GM19328 (cell line): ENCODE results near the gene ZSCAN1.
"Not testable (repeated sequence)": the region's sequence is repeated elsewhere in the genome, so short reads cannot be mapped to it uniquely, and the experiment has no call there.

Experiments used
- ATAC-seq: cut with Tn5 transposase; IDR thresholded peaks from one replicate; pipeline ENCODE4 v1.9.1; 2021; ENCODE audit warnings: mild to moderate bottlenecking, moderate library complexity; ENCODE audit not compliant: unreplicated experiment

The ZSCAN1 gene, protein sequence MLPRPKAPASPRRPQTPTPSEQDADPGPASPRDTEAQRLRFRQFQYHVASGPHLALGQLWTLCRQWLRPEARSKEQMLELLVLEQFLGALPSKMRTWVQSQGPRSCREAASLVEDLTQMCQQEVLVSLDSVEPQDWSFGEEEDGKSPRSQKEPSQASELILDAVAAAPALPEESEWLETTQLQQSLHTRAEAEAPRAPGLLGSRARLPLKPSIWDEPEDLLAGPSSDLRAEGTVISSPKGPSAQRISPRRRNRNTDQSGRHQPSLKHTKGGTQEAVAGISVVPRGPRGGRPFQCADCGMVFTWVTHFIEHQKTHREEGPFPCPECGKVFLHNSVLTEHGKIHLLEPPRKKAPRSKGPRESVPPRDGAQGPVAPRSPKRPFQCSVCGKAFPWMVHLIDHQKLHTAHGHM

DNA sequence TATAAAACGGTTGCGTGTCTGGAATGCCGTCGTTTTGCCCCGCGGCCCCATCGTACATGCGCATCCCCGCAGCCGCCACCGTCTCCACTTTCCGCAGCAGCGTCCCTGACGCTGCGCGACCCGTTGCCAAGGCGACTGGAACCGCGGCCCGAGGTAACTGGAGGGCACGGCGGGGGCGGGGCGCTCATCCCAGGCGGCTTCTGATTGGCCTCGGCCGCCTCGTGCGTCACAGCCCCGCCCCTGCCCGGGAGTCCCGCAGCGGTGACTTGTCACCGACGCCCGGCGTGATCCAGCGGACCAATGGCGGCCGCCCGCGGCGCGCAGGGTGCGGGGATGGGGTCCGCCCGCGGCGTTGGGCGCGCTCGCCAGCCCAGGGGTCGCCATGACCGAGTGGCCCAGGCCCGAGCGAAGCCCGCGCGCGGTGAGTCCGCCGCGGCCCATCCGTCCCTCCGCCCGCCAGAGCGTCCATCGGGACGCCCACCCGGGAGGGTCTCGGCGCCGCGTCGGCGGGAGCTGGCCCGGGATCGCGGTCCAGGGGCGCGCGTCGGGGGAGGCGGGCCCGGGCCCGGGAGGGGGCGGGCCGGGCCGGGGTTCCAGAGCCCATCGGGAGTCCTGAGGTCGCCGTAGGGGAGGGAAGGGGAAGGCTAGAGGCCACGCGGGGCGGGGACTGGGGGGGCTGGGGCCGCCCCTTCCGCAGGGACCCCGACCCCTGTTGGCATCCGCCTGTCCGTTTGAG lies at the start of gene ZSCAN1:
Gene ZSCAN1 (plus strand): TSS at position 285 of the 736 bp plus-strand sequence. CDS start 3,812 bp downstream, outside the sequence.
- ATAC-seq, result no peak

DNA sequence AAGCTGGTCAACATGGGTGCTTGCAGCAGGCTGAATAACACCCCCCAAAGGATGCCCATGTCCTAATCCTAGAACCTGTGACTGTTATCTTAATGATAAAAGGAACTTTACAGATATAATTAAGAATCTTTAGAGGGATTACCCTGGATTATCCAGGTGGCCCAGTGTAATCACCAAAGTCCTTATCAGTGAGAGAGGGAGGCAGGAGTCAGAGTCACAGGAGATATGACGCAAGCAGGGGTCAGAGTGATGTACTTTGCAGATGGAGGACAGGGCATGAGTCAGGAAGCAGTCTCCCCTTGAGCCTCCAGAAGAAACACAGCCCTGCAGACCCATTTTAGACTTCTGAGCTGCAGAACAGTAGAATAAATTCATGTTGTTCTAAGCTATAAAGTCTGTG lies 41.0 kb upstream of the ZSCAN1 start:
- ATAC-seq, result no peak

GRCh38 chr19:58000677-58001076 lies 33.1 kb upstream of the ZSCAN1 start:
- ATAC-seq, result no peak

DNA sequence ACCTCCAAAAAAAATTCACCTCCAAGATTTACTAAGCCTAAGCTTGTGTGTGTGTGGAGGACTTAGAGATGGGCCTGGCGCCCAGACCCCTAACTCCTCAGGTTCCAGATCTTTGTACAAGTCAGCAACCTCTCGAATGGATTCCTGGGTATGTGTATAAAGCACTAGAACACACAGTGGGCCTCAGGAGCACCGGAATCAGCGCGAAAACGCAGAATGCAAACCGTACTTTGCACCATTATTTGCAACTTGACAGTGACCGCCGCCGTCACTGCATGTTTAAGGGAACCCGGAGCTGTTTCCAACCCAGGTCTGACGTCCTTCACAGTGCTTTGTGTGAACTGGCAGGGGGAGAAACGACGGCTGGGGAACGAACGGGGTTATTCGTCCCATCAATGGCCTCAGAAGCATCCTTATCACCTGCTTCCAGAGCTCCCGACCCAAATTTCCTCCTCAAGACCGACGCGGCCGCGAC lies 31.9 kb upstream of the ZSCAN1 start:
- ATAC-seq, result no peak

DNA sequence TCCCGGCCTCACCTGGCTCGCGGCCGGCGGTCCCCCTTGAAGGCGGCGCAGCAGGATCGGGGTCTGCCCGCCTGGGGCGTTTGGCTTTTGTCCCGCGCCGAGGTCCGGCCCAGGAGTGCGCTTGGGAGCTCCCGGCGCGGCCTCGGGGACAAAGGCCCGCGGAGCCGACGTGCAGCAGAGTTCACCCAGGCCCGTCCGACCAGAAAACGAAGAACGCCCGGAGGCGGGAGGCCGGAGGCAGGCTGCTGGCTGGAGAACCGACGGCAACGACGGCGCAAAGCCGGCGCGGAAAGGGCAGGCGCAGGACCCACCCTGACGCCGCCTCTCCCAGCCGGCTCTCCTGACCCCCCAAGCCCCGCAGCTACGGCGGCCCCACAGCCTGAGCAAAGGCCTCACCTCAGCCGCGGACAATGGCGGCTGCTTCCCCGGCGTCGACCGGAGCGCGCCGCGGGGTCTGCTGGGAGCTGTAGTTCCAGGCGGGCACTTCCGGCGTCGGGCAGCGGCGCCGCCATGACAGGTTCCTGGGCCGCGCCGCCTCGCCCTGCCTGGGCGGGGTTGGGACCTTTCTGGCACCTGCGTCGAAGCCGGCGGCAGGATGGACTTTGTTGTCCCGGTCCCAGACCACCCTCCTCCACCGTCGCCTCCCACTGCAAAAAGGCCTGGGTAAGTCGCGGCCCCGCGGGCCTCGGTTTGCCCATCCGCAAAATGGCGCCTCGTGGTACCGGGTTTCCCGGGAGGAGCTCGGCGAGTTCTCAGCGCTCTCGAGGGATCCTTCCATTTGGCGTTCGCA lies 31.2 kb upstream of the ZSCAN1 start, which contains the start of gene ZNF606:
Gene ZNF606 (minus strand): TSS at position 437 of the 790 bp plus-strand sequence. CDS start 1,501 bp downstream, outside the sequence.
- peak; percentile 91 for ATAC-seq

DNA sequence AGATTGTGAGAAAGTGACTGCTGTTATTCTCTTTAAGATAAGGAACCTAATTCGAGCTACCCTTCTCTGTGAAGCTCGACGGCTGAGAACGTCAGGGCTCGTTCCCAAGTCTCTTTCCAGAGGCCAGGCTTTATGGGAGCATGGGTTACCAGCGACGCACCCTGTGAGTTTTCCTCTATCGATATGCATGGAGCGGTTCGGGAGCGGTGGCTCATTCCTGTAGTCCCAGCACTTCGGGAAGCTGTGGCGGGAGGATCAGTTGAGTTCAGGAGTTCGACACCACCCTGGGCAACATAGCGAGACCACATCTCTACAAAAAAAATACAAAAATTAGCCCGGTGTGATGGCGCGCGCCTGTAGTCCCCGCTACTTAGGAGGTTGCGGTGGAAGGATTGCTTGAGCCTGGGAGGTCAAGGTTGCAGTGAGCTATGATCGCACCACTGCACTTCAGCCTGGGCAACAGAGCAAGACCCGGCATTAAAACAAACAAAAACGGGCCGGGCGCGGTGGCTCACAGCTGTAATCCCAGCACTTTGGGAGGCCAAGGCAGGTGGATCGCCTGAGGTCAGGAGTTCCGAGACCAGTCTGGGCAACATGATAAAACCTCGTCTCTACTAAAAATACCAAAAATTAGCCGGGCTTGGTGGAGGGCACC lies 30.5 kb upstream of the ZSCAN1 start:
- ATAC-seq, result no peak

GRCh38 chr19:58007285-58007684 lies 26.5 kb upstream of the ZSCAN1 start:
- no peak for ATAC-seq

GRCh38 chr19:58008877-58009276 lies 24.9 kb upstream of the ZSCAN1 start:
- not testable (repeated sequence) for ATAC-seq

DNA sequence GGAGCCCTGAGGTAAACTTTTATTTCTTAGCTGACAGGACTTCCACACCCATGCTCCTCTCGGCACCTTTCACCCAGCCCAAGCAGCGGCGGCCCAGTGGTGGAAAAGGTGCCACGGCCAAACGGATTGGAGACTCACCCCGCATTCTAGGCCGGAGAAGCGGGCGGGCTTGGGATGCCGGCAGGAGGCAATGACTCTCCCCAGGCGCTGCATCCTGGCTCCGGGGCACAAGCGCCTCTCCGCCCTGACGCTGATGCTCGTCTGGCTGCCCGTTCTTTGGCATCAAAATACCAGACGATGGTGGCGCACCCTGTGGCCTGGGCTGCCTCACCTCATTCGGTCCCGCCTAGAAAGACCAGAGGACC lies 24.5 kb upstream of the ZSCAN1 start:
- no peak for ATAC-seq

- no peak for ATAC-seq
Measured at GRCh38 chr19:58009666-58010301, 24.0 kb upstream of the ZSCAN1 start.

DNA sequence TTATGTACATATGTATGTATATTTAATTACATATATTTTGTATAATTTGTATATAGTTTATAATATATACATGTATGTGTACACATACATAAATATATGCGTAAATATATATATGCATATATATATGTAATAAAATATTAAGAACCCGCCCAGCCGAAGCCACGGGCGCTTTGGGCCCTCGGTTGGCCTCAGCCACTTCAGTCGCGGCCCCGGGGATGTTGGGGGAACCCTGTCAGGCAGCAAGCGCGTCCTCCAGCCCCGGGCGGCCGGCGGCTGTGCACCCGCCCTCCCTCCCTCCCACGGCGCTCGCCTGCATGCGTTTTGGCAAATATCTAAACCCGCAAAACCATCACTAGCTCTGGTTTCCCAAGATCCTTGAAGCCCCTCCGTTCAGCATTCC lies 23.3 kb upstream of the ZSCAN1 start:
- ATAC-seq, result no peak

- ATAC-seq, result no peak
Measured at GRCh38 chr19:58014141-58014540, 19.7 kb upstream of the ZSCAN1 start.

DNA sequence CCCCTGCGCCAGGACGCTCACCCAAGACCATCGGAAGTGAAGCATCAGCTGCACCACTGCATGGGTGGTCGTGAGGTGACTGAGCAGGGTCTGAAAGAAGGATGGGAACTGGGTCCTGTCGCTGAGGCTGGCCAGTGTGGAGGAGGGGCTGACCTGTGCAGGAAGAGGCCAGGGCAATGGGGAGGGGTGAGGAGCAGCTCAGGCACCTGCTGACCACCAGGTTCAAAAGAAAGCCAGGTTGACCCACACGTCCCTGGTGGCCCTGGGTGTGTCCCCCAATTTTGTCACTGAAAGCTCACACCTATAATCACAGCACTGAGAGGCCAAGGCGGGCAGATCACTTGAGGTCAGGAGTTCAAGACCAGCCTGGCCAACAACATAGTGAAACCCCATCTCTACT lies 13.7 kb upstream of the ZSCAN1 start:
- ATAC-seq, result no peak

- no peak for ATAC-seq
Measured at GRCh38 chr19:58021541-58022282, 12.1 kb upstream of the ZSCAN1 start.

GRCh38 chr19:58022283-58022660 lies 11.6 kb upstream of the ZSCAN1 start:
- no peak for ATAC-seq

DNA sequence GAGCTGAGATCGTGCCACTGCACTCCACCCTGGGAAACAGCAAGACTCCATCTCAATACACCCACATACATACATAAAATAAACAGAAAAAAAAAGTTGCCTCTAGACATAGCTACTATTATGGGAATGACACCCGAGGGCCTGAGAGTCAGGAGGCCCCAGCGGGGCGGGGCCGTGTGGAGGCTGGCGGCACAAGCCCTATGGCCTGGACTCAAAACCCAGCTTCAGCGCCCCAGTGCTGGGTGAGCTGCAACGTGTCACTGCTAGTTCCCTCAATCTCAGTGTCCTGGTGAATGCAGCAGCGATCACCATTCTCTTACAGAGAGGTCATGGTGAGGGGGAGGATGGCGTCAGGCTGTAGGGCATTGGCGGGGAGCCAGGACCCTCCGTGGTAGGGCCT lies 9.2 kb upstream of the ZSCAN1 start:
- ATAC-seq, result no peak

GRCh38 chr19:58034477-58034793 lies 610 bp downstream of the ZSCAN1 start:
- ATAC-seq, result no peak

DNA sequence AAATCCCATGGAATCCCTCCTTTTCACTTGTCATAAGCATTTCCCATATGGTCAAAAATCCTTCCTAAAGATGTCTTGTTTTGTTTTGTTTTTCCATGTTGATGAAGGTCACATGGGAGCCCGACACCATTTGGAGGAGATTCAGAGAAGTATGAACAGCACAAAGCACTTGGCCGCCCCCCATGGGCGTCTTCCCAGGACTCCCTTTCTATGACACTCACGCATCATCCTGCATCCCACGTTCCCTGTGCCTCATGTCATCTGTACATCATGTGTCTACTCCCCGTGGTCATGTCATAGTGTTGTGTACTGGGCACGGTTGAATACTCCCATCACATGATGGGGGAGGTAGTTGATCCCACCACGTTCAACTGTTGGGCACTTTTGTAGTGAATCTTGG lies 2.0 kb downstream of the ZSCAN1 start:
- no peak for ATAC-seq

- no peak for ATAC-seq
Measured at GRCh38 chr19:58037927-58038687, 4.3 kb downstream of the ZSCAN1 start.
